HG03520 (cell line): Measurements from ENCODE around the gene AOPEP.

ENCODE experiments used
- ATAC-seq: cut with Tn5 transposase; IDR thresholded peaks from one replicate; pipeline ENCODE4 v1.9.1; 2021; ENCODE audit warnings: mild to moderate bottlenecking, moderate library complexity; ENCODE audit not compliant: unreplicated experiment

AOPEP gene

DNA sequence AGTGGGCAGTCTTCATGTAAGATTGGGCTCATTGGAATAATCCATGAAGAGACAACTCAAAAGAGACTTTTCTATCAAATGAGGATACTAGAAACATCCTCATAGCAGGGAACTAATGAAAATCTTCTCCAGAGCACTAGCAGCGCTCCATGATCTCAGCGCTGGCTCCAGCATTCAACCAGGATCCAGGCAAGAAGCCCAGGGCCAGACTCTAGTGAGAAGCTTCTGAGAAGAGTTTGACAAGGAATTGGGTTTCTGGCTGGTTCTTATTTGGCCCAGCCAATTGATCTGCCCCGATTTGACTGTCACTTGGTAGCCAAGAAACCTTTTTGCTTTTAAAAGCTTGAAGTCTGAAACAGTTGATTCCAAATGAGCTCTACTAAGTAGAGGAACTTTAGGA lies 60.1 kb downstream of the AOPEP start:
- ATAC-seq: no peak

DNA sequence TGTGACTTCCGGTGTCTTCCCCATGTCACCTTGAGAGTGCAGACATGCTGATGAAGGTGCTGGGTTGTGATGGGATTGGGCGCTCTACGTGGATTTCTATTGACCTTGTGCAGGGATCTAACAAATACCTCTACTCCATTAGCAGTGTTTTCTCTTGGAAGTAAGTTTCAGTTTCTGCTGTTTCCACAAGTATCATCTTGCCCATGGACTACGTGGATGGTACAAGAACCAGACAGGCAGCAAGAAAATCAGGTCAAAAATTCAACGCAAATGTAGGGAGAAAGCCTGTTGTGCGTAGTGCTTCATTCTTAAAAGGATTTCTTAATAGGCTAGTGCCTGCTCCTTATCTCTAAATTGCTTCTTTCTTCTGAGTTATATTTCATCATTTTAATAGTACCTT lies 60.8 kb downstream of the AOPEP start:
- ATAC-seq: no peak

DNA sequence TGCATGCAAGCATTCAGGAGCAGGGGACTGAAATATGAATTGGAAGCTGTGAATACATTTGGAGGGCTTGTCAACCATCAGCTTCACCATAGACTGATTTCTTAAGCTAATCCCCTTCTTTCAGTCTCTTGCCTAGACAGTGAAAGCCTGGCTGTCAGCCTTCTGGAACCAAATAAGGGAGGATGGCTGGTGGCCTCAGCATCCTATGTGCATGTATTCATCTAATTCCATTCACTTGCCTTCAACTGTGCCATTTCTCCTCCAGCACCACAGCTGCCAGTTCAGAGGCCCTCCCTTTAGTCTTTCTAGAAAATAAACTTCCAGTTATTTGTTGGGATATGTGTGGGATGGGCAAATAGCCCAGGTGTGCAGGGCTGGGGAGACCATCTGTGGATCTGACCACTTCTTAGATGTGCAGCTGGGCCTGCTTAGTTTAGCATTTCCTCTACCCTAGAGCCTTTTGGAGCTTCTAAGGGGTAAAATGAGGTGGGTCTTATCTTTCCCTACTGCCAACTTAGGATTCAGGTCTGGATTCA lies 62.1 kb downstream of the AOPEP start:
- ATAC-seq: no peak

DNA sequence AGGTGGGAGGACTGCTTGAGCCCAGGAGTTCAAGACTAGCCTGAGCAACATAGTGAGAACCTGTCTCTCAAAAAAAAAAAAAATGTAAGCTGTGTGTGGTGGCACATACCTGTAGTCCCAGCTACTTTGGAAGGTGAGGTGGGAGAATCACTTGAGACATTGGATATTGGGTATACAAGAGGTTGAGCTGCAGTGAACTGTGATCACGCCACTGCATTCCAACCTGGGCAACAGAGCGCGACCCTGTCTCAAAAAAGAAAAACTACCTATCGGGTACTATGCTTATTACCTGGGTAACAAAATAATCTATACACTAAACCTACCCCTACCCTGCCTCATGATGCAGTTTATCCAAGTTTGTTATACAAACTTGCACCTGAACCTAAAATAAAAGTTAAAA lies 64.9 kb downstream of the AOPEP start:
- no peak for ATAC-seq

DNA sequence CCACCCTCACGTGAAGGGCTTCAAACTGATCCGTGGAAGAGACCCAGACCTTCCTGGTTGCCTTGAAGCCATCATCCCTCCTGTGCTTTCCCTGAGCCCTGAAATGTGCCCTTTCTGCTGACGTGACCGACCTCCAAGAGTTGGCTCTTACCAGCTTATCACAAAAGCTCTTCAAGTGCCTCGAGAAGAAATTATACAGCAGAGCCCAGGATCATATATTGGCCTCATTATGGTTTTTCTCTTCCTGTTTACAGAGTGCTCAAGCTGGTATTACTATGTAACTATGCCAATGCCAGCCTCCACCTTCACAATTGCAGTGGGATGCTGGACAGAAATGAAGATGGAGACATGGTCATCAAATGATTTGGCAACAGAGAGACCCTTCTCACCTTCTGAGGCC lies 66.0 kb downstream of the AOPEP start:
- no peak for ATAC-seq

DNA sequence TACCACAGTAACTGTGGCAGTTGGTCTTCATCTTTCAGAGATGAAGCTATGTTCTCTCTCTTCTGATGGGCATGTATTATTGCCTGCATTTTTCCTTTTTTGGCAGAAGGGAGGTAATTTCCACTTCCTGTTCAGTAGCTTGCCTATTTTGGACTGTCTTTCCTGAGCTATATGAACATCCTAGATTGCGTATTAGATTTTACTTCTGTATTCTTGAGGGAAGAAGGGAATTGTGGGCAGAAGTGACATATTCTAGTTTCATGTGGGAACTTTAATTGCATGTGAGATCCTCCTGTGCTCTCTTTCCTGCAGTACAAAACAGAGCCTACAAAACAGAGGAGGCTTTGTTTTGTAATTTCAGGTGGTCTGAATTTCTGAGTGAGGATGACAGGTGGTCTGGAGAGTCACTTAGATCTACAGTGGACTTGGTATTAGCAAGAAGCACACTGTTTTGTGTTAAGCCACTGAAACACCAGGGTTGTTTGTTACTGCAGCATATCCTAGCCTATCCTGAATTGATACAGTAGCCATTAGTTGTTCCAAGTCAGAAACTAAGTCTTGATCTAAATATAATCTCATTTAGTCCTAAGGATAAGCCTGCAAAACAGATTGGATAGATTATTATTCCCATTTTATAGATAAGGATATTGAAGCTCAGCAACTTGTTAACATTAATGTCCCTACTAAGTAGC lies 68.1 kb downstream of the AOPEP start:
- ATAC-seq: no peak

DNA sequence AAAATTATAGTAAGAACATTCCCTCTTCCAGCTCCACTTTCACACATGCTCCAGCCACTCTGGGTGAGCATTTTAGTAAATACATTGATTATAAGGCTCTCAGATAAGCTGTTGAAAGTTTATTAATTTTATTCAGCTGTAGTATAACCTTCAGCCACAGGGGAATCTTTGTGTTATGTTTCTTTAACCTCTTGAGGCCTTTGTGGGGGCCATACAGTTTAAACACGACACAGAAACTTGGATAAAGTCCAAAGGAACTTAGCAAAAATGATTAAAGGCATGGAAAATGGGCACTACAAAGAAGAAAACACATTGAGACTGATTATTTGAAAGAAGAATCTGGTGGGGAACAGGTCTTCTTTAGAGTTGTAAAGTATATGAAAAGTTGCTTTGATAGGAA lies 70.2 kb downstream of the AOPEP start:
- ATAC-seq: no peak

DNA sequence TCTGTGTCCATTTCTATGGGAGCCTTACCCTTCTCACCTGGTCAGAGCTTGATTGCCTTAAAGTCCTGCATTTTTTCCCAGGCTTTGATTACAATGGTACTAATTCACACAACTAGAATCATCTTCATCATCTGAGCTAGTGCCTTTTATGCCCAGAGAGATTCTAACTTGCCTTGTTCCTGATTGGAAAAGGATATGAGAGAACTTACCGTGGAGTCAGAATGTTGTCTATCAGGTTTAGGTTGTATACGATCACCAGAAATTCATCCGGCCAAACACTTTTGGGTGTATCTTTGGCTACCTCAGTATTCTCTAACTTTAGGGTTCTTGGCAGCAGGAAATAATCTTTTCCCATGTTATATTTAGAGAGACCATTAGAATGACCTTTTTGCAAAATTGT lies 71.7 kb downstream of the AOPEP start:
- no peak for ATAC-seq

DNA sequence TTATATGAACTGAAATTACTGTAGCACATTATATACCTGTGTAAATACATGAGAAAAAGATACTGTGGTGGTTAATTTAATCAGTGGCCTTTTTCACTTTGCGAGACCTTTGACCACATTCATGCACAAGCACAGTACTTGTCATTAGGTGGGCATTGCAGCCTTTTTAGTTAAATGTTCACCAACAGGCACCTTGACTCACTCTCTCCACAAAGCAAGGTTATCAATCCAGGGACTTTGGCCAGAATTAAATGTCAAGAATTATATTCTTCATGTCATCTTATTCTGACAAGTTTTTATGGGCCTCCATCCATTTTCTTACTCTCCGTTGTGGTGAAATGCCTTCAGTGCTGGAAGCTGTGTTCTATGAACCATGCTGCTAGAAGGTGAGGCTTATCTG lies 72.2 kb downstream of the AOPEP start:
- no peak for ATAC-seq

DNA sequence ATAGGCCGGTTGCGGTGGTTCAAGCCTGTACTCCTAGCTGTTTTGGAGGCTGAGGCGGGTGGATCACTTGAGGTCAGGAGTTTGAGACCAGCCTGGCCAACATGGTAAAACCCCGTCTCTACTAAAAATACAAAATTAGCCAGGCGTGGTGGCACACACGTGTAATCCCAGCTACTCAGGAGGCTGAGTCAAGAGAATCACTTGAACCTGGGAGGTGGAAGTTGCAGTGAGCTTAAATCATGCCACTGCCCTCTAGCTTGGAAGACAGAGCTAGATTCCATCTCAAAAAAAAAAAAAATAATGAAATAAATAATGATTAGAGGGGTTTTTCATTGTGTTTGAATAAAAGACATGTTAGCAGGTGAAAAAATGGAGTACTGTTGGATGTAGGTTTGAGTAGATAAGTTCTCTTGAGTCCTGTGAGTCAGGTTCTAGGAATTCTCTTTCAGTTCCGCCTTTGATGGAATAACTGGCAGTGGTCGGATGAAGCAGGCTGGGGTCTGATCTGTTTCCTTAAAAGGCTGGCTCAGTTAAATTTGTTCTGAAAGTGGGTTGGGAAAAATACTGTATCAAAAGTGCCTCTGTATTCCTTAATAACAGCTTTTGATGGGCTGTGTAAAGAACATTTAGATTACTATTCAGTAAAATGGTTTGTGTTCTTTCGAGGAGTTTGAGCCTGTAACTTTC lies 73.2 kb downstream of the AOPEP start:
- no peak for ATAC-seq

DNA sequence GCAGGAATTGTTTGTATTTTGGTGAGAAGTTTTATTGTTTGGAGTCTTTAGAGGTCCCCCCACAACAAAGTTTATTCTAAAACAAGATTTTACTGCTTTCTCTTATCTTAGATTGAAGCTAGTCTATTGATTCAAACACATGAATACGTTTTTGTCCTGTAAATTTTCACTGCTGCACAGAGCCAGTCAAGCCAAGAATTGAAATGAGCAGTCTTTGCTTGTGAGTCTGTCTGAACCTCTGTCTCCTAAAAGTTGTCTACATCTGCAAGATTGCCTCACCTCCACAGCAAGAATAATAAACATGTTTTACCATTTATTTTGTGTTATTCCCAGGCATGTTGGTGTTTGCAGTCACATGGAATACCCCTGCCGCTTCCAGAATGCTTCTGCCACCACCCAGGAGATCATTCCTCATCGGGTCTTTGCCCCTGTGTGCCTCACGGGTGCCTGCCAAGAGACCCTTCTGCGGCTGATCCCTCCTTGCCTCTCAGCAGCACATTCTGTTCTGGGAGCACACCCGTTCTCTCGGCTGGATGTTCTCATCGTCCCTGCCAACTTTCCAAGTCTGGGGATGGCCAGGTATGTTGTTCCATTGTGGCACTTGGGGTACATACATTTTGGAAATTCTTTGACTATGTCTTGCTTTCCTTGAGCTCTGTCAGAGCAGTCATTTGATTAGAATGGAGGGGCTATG lies 74.1 kb downstream of the AOPEP start:
- ATAC-seq: no peak

DNA sequence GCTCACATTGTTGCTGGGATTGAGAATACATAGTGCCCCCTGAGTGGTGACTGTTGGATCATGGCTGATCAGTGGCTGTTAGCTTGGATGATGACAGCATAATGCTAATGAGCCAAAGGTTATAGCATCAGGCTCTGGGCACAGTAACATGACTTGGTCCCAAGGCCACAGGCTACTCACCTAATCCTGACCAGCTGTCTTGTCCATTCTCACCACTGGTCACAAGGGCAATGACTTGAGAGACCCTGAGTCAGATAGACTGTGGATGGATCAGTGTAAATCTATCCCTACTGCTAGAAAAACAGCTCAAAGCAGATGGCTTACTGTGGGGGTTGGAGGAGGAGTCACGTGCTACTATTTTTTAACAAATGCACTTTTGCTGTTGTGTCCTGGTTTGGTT lies 74.7 kb downstream of the AOPEP start:
- ATAC-seq: no peak

DNA sequence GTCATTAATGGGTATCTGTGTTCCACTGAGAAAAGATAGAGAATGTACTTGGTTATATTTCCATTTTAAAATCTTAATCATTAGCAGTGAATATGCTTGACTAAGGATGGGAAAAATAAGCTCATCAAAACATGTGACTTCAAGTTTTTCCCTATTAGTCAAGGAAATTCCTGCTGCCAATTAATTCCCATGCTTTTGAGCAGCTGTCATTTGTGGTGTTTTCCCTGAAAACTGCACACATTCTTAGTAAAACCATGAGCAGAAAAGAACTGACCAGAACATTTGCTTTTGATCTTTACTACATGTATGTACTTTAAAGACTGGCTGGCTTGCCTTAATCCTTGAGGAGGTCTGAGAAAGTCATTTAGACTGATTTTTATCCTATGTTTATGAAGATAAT lies 75.2 kb downstream of the AOPEP start:
- ATAC-seq: no peak

DNA sequence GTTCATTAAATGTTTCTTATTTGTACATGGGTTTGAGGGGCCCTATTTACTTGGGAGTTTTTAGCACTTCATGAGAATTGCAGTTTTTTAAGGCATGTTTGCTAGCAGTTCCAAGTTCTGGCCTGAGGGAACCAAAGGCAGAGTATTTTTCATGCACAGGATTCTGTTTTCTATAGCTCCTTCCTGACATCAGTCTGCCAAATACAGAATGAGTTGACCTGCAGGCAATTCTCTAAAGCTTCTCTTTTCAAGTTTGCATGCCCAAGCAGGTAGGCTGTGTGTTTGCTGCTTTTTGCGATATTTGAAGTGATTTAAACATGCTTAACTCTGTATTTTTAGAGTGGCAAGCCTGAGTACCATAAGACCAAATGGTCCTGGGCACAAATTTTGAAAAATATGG lies 75.8 kb downstream of the AOPEP start:
- ATAC-seq: no peak

DNA sequence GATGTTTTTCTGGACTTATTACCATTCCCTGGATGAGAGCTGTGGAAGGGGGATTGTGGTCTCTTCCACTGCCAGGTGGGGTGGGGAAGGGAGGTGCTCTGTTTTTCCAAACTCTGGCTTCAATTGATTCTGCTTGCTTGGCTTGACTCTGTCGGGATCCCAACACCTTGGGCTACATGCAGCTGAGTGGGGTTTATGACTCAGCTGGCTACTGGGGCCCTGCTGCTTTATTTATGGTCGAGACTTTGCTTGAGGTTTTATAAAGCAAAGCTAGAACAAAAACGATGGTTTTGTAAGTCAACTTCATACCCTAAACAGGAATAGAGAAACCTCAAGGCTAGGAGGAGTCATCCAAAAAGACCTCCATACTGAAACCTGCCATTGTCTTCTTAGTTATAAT lies 76.3 kb downstream of the AOPEP start:
- ATAC-seq: no peak

DNA sequence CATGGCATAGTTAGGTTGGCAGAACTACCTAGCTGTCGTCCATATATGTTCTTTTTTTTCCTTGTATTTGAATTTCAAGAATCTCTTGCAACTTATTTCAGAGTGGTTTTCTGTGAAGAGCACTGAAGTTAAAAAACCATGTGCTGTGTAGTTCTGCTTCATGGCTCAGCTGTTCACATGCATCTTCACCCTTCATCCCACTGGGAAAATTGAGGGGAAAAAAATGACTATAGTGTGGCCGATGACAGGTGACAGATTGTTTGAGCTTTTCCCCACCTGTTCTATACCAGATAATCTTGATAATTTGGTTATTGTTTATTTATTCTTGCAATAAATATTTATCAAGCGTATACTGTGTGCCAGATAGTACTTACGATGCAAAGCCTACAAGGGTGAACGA lies 77.8 kb downstream of the AOPEP start:
- no peak for ATAC-seq

DNA sequence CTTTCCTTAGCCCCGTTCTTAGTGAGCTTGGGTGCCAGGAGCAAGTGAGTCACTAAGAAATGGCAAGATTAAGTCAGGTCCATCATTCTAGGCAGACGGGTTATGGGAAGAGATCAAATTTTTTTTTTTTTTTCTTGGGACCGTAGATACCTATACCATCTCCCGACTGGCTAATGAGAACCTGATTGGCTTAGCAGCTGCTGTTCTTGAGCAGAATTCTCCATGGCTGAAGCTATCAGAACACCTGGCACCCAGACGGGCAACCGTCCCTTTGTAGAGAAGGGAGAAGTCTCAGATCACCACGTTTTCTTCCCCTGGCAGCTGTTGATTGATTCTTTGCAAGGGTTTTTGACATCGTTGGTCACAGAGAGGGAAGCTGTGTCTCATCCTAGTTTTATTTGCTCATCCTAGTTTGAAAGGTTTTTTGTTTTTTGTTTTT lies 78.6 kb downstream of the AOPEP start:
- no peak for ATAC-seq

DNA sequence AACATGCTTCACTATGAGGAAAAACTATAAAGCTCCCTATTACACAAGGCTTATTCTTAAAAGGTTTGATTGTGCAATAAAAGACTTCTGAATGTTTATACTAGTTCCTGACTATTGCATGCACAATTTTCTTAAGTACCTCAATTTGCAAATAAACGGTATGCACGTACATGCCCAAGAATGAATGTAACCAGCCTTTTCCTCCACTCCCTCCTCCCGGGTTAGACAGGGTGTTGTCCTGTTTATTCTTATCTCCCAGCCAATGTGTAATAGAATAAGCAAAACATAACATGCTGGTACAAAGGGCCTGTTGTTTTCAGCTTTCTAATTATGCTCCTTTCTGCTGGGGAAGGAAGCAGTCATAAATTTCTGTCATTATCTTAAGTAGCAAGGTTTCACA lies 79.1 kb downstream of the AOPEP start:
- ATAC-seq: no peak

DNA sequence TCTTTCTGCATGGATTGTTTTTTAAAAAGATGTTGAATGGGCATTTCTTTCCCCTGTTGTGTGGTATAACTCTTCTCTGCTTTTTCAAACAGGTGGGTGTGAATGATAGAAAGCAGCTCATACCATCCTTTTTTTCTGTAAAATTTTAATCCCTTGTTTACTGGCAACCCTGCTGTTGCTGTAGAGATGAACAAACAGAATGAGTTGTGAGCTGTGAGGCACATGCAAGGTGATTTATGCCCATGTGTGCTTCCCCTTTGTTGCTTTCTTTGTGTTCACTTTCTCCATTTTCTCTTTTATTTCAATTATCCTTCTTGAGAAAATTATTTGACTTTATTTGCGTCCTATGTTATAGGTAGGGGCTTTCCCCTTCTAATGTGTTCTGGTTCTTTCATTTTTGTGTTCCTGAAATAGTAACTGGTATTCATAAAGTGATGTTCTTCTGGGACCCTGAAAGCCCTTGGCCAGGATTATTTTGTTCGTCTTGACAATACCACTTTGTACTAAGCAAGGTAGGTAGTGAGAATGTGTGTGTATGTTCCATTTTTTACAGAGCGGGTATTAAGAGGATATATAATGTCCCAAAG lies 79.9 kb downstream of the AOPEP start:
- no peak for ATAC-seq

DNA sequence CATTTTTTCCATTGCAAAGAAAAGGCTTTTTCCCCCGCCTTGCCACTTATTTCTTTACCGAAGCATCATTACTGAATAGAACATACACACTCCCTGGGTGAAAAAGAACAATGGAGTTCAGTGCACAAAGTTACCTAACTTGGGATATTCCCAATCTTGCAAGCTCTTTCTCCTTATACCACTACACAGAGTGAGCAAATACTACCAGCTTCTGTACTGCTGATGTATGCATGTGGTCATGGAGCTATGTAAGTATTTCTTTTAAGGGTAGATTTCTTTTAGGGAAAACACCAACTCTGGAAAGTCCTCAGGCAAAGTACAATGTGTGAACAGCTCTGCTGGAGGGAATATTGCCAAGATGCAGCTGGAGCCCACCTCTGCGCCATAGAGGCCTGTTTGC lies 81.1 kb downstream of the AOPEP start:
- ATAC-seq: no peak

DNA sequence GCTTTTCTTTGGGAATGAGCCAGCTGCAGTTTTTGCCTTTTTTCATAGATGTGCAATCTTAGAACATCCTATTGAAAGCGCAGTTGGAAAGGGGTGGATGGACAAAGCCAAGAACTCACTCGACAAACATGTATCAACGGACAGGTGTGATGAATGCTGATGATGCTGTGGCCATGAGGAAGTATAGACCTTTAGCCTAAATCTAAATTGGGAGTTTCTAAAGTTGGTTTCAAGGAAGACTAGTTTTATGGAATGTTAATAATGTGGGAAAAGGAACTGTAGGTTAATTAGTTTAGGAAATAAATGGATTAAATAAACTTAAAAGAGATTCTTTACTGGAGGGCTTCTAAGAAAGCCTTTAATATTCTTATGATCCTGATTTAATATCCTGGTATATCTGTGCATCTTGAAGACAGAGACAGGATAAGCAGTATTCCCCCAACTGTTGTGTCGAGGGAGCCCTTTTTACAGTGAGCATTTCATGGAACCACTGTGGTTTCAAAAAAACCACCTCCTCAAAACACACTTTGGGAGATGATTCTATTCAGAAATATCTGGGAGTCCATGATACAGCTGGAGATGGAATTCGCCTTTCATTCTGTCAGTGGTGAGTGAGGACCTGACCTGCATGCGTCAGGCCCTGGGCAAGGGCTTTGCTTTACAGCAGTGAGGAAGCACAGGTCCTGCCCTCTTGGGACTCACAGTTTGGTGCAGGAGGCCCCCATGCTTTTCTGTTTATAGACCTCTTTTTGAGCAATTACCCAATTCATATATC lies 82.6 kb downstream of the AOPEP start:
- ATAC-seq: no peak
